Liver (tissue), 9 donors: ENCODE results near the gene CDH9. TPM values are rescaled to one million over a fixed set of nuclear protein-coding genes. Genes with fewer than 3 reads are reported as not detected.

Source experiments
- DNase-seq: peaks from one replicate; pipeline ENCODE4 v3.0.0-alpha.2; 2017; ENCODE audit warnings: low spot score
- H3K27ac ChIP-seq, 2 donors: one replicate each; pipeline ENCODE4 v1.7.0; 2013; ENCODE audit warnings: inconsistent platforms in 2 of 2, low read length in 2 of 2, control low read depth in 1 of 2, low read depth in 1 of 2, mild to moderate bottlenecking in 1 of 2
- H3K27me3 ChIP-seq, 4 donors: one replicate each; pipeline versions ENCODE4 v1.6.1 to v1.7.0; 2013; ENCODE audit warnings: low read length in 3 of 4, inconsistent platforms in 1 of 4, mild to moderate bottlenecking in 1 of 4, moderate library complexity in 1 of 4; ENCODE audit not compliant: control insufficient read depth in 4 of 4, insufficient read depth in 4 of 4
- H3K36me3 ChIP-seq, 4 donors: one replicate each; pipeline versions ENCODE4 v1.6.1 to v1.7.0; 2013; ENCODE audit warnings: low read length in 3 of 4, mild to moderate bottlenecking in 3 of 4, low read depth in 1 of 4, moderate library complexity in 1 of 4; ENCODE audit not compliant: control insufficient read depth in 4 of 4, insufficient read depth in 3 of 4
- H3K4me1 ChIP-seq, 4 donors: one replicate each; pipeline versions ENCODE4 v1.6.1 to v1.7.0; 2013; ENCODE audit warnings: low read length in 3 of 4, mild to moderate bottlenecking in 3 of 4, moderate library complexity in 1 of 4; ENCODE audit not compliant: control insufficient read depth in 4 of 4, insufficient read depth in 4 of 4
- H3K4me3 ChIP-seq, 3 donors: one replicate each; pipeline versions ENCODE4 v1.6.1 to v1.7.0; 2013; ENCODE audit warnings: low read length in 3 of 3, control low read depth in 1 of 3, low read depth in 1 of 3, mild to moderate bottlenecking in 1 of 3
- H3K9ac ChIP-seq, 2 donors: one replicate each; pipeline ENCODE4 v1.7.0; 2013; ENCODE audit warnings: low read length in 2 of 2, mild to moderate bottlenecking in 2 of 2, moderate library complexity in 2 of 2, control low read depth in 1 of 2, low read depth in 1 of 2
- H3K9me3 ChIP-seq, 4 donors: one replicate each; pipeline versions ENCODE4 v1.6.1 to v1.7.0; 2013; ENCODE audit warnings: low read length in 3 of 4; ENCODE audit not compliant: control insufficient read depth in 4 of 4
- CTCF ChIP-seq: fragments of 150-350 bp; IDR thresholded peaks from 2 replicates; pipeline ENCODE4 v1.5.1; 2017; ENCODE audit warnings: improper control_type of control experiment, low read depth, low read length; ENCODE audit not compliant: missing input control
- EGR1 ChIP-seq, 2 donors: IDR thresholded peaks; 2 replicates each; pipeline ENCODE4 v1.6.1; 2016 to 2018; ENCODE audit warnings: antibody characterized with exemption in 2 of 2, low read depth in 2 of 2
- FOXA1 ChIP-seq: IDR thresholded peaks from 2 replicates; pipeline ENCODE4 v1.6.1; 2016; ENCODE audit warnings: antibody characterized with exemption
- FOXA2 ChIP-seq: IDR thresholded peaks from 2 replicates; pipeline ENCODE4 v1.6.1; 2016; ENCODE audit warnings: antibody characterized with exemption
- GABPA ChIP-seq, 2 donors: IDR thresholded peaks in 1 of 2; conservative IDR thresholded peaks in 1 of 2; 2 replicates each; pipeline ENCODE4 v1.6.1; 2016; ENCODE audit warnings: antibody characterized with exemption in 2 of 2, mild to moderate bottlenecking in 1 of 2, moderate library complexity in 1 of 2
- HNF4A ChIP-seq, 2 donors: conservative IDR thresholded peaks; 2 replicates each; pipeline ENCODE4 v1.6.1; 2016; ENCODE audit warnings: antibody characterized with exemption in 2 of 2, mild to moderate bottlenecking in 2 of 2
- HNF4G ChIP-seq: IDR thresholded peaks from 2 replicates; pipeline ENCODE4 v1.6.1; 2016; ENCODE audit warnings: antibody characterized with exemption
- JUND ChIP-seq, 2 donors: IDR thresholded peaks; 2 replicates each; pipeline ENCODE4 v1.6.1; 2016; ENCODE audit warnings: antibody characterized with exemption in 2 of 2
- MAX ChIP-seq: IDR thresholded peaks from 2 replicates; pipeline ENCODE4 v1.6.1; 2016; ENCODE audit warnings: antibody characterized with exemption
- NR2F2 ChIP-seq: IDR thresholded peaks from 2 replicates; pipeline ENCODE4 v1.6.1; 2016; ENCODE audit warnings: antibody characterized with exemption
- RAD21 ChIP-seq, 2 donors: IDR thresholded peaks; 2 replicates each; pipeline ENCODE4 v1.6.1; 2016; ENCODE audit warnings: antibody characterized with exemption in 2 of 2, mild to moderate bottlenecking in 2 of 2
- RXRA ChIP-seq, 2 donors: IDR thresholded peaks; 2 replicates each; pipeline ENCODE4 v1.6.1; 2017 to 2018; ENCODE audit warnings: antibody characterized with exemption in 2 of 2, mild to moderate bottlenecking in 1 of 2
- TAF1 ChIP-seq: conservative IDR thresholded peaks from 2 replicates; pipeline ENCODE4 v1.6.1; 2016; ENCODE audit warnings: antibody characterized with exemption, mild to moderate bottlenecking
- YY1 ChIP-seq: IDR thresholded peaks from 2 replicates; pipeline ENCODE4 v1.6.1; 2016; ENCODE audit warnings: antibody characterized with exemption, mild to moderate bottlenecking
- ZBTB33 ChIP-seq: IDR thresholded peaks from 2 replicates; pipeline ENCODE4 v1.6.1; 2016; ENCODE audit warnings: antibody characterized with exemption
- WGBS: extraction: QIAGEN DNeasy Blood & Tissue Kit; methylation state at CpG from one replicate; pipeline ENCODE4 v1.1.7; 2013; 5-methylcytosine and 5-hydroxymethylcytosine counted together
- polyA plus RNA-seq, 2 donors: library from polyadenylated mRNA; stranded (reverse) in 1 of 2; unstranded in 1 of 2; fragments of 200-250 nt in 1 of 2; fragments of >200 nt in 1 of 2; fragmentation: Nextera tagmentation in 1 of 2; extraction: Ambion mirVana in 1 of 2; gene quantifications; one replicate each; pipeline versions ENCODE4 v1.2.1 to v1.2.3, GENCODE V29; 2013 to 2015
- total RNA-seq, 2 donors: library from RNA; depleted of rRNA; stranded (reverse); fragments of >200 nt; gene quantifications; one replicate each; pipeline ENCODE4 v1.2.3, GENCODE V29; 2014
- donor health status: healthy.
- donor health status: healthy.
- donor health status: healthy.
- donor health status: healthy.
- donor health status: healthy.

Gene CDH9
- total and polyA plus RNA-seq, 4 donors: not detected

GRCh38 chr5:27007121-27007520, 31.3 kb downstream of the CDH9 start:
- Histone ChIP-seq H3K27me3 (no peaks in the 10 kb centered on the region), H3K27ac (no peak overlapping the region), H3K4me3 (no peak overlapping the region), H3K9me3 (no peaks in the 10 kb centered on the region), H3K9ac (no peak overlapping the region), H3K4me1 (no peaks in the 10 kb centered on the region), H3K36me3 (no peaks in the 10 kb centered on the region)
- DNase-seq: no peak
- TF ChIP-seq FOXA2 (no peak), TAF1 (no peak), RAD21 (IDR thresholded peaks at IDR 0.05) (no peak), GABPA (IDR thresholded peaks at IDR 0.05 in 1 of 2, conservative IDR thresholded peaks at IDR 0.05 in 1 of 2) (no peak), YY1 (no peak), HNF4A (conservative IDR thresholded peaks at IDR 0.05) (no peak), CTCF (no peak), NR2F2 (no peak), ZBTB33 (no peak)

GRCh38 chr5:26986985-26987384, 51.4 kb downstream of the CDH9 start:
- no peak for TF ChIP-seq TAF1
- no peak for TF ChIP-seq HNF4G
- TF ChIP-seq GABPA (IDR thresholded peaks at IDR 0.05 in 1 of 2, conservative IDR thresholded peaks at IDR 0.05 in 1 of 2): no peak
- no peak for TF ChIP-seq JUND (IDR thresholded peaks at IDR 0.05)
- no peak for TF ChIP-seq RXRA (IDR thresholded peaks at IDR 0.05)
- no peak for TF ChIP-seq ZBTB33
- TF ChIP-seq CTCF: no peak
- TF ChIP-seq EGR1 (IDR thresholded peaks at IDR 0.05; ENCODE audit: low read depth in 2 of 2): no peak
- no peak for TF ChIP-seq MAX
- no peak for TF ChIP-seq FOXA1
- no peaks in the 10 kb centered on the region for H3K9me3 ChIP-seq
- no peaks in the 10 kb centered on the region for H3K4me1 ChIP-seq
- H3K27me3 ChIP-seq: no peaks in the 10 kb centered on the region
- no peak overlapping the region for H3K4me3 ChIP-seq
- H3K27ac ChIP-seq: no peak overlapping the region
- 54% methylated on average over 1 of the region's 1 CpG for WGBS
- no peak overlapping the region for H3K9ac ChIP-seq
- H3K36me3 ChIP-seq: no peaks in the 10 kb centered on the region
- DNase-seq: no peak
